Activated CD4-positive, alpha-beta T cell treated with anti-CD3 and anti-CD28 coated beads, Interleukin-2, amount 50 U/mL, for 48 hours (primary cell): ENCODE results near the gene ERGIC1.
"Not testable (repeated sequence)": the region's sequence is repeated elsewhere in the genome, so short reads cannot be mapped to it uniquely, and the experiment has no call there.

Source experiments
- DNase-seq, 2 experiments: peaks; one replicate each; pipeline ENCODE4 v3.0.0-alpha.2; 2020

Gene ERGIC1

DNA sequence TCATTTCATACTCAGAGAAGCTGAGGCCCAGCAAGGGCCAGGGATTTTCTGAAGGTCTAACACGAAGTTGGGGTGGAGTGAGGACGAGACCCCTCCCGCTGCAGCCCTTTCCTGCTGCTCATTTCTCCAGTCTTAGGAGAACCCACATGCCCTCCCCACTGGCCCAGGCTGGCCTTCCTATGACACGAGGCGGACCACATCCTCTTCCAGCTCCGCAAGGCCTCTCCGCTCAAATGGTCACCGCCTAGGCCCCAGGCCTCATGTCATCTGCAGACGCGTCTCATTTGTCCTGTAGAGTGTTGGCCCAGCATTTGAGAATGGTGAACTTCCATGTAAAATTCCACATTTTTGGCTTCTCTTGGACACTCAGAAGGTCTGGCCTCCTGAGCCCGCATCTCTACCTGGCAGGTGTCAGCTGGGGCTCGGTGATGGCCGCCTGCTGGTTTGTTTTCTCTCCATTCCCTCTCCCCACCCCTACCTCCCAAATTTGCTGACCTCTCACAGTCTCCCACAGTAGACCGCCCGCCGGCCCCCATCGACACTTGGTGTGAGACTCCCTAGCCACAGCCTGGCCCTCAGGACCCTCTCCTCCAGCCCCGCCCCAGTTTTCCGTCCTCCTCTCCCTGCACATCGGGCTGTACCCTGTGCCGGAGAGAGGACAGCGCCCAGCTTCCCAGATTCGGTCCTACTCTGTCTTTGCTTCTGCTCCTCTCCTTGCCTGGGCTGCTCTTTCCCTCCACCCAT, 51.7 kb downstream of the ERGIC1 start:
- no peak for DNase-seq

DNA sequence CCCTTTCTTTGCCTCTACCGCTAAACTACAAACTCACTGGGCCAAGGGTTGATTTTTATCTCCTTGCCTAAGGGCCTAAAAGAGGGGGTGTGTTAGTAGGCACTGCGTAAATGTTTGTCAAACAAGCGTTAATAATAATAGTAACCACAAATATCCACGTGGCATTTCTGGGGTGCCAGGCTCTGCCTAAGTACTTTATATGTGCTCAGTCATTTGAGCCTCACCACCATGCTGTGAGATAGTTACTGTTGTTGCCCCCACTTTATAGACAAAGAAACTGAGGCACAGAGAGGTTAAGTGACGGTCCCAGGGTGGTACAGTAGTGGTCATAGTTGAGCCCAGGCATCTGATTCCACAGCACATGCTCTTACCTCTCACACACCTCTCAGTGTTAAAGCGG, 52.4 kb downstream of the ERGIC1 start:
- no peak for DNase-seq

GRCh38 chr5:172886974-172887501, 53.0 kb downstream of the ERGIC1 start:
- no peak for DNase-seq

- no peak for DNase-seq
Measured at GRCh38 chr5:172887692-172888091, 53.6 kb downstream of the ERGIC1 start.

GRCh38 chr5:172890659-172891058, 56.6 kb downstream of the ERGIC1 start:
- DNase-seq = no peak

- DNase-seq = no peak
Measured at GRCh38 chr5:172891716-172892421, 57.8 kb downstream of the ERGIC1 start.

DNA sequence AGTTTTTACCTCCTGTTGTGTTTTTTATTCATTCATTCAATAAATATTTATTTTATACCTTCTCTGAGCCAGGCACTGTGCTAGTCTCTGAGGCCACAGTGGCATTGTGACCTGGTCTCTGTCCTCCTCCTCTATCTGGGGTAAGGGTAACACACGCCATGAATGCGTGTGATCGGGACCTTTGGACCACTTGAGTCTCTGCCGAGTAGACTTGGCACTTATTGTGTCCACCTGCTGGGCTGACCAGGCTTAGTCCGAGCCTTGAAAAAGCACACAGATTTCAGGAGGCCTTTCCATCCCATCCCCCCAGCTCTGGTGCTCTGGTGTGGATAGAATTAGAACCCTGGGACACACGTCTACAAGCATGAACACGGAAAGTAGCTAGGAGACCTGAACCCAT, 58.7 kb downstream of the ERGIC1 start:
- no peak for DNase-seq

GRCh38 chr5:172894767-172895388, 60.8 kb downstream of the ERGIC1 start:
- no peak for DNase-seq

- DNase-seq = no peak
Measured at GRCh38 chr5:172895549-172895948, 61.5 kb downstream of the ERGIC1 start.

GRCh38 chr5:172896465-172896864, 62.4 kb downstream of the ERGIC1 start:
- no peak for DNase-seq

GRCh38 chr5:172897067-172897466, 63.0 kb downstream of the ERGIC1 start:
- not testable (repeated sequence) for DNase-seq

- DNase-seq = no peak
Measured at GRCh38 chr5:172897481-172898217, 63.6 kb downstream of the ERGIC1 start.

- no peak for DNase-seq
Measured at GRCh38 chr5:172898218-172898842, 64.3 kb downstream of the ERGIC1 start.

DNA sequence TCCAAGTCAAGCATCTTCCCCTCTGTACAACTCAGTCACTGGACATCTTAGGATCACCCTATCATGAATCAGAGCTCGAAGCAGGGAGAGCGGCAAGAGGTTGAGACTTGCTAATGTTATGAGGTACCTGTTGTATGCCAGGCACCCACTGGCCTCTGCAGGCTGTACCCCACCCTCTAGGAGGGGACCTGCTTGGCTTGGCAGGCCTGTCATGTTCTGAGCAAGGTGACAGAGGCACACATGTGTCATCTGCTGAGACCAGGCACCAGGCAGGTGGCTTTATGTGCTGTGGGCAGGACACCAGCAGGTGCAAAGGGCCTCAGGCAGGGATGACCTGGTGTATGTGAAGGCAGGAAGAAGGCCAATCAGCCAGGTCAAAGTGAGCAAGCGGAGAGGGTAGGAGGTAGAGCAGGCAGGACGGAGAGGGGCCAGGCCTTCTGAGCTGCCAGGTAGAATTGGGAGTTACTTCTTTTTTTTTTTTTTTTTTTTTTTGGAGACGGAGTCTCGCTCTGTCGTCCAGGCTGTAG, 64.9 kb downstream of the ERGIC1 start:
- DNase-seq = no peak

DNA sequence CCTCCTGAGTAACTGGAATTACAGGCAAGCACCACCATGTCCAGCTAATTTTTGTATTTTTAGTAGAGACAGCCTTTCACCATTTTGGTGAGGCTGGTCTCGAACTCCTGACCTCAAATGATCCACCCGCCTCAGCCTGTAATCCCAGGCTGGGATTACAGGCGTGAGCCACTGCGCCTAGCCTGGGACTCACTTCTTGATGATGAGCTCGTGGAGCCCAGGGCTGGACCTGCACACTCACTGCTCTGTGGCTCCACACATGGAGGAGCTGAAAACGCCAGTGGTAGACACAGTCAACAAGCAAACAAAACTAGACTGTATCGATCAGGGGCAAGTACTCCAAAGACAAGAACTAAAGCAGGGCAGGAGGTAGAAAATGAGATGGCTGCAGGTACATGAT, 65.4 kb downstream of the ERGIC1 start:
- DNase-seq = no peak

- no peak for DNase-seq
Measured at GRCh38 chr5:172901012-172901780, 67.1 kb downstream of the ERGIC1 start.

DNA sequence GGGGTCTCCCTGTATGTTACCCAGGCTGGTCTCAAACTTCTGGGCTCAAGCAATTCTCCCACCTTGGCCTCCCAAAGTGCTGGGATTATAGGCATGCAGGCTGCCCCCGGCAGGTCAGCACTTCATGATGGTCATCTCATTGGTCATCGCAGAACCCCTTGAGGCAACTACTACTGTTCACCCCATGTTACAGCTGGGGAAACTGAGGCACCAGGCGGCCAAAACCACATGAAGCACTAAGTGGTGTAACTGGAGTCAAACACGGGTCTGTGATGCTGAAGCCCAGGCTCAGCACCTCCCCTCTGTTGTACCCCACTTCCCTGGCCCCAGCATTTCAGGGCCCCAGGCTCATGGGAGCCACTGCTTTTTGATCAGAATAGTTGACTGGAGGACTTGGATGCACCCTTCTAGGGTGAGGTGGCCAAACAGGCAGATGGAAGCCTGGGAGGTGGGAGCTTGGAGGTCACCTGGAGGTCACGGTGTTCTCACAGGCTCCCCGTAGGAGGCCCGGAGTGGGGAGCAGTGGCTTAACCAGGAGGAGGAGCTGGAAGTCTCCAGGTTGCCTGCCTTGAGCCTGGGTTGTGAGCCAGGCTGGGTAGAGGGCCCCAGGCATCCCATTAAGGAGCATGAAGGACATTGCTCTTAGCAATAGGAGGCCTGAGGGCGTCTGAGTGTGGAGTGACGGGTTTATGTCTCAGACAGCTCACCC, 67.9 kb downstream of the ERGIC1 start:
- no peak for DNase-seq

- DNase-seq = no peak
Measured at GRCh38 chr5:172902497-172903472, 68.7 kb downstream of the ERGIC1 start.

- DNase-seq = no peak
Measured at GRCh38 chr5:172903790-172904189, 69.7 kb downstream of the ERGIC1 start.

DNA sequence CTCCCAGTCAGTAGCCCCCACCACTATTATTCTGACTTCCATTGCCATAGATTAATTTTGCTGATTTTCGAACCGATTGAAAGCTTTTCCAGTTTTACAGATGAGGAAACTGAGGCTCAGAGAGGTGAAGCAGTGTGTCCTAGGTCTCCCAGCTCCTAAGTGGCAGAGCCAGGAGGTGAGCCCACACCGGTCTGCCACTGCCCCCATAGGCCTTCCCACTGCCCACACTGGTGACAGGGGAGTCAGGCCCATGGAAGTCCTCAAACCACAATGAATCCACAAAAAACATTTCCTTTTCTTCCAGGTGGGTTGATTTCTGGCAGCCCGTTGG, 70.2 kb downstream of the ERGIC1 start:
- DNase-seq = no peak
